DMS114 treated with DMSO at 0.1 percent for 48 hours (cell line): ENCODE measurements around the gene TRPM3.

Source experiments
- DNase-seq: peaks from one replicate; lab custom pipeline; 2025; ENCODE audit not compliant: unreplicated experiment; lab: John Stamatoyannopoulos, UW

TRPM3 gene

GRCh38 chr9:70496244-70496643 is 625.2 kb downstream of the TRPM3 start:
- DNase-seq = no peak

GRCh38 chr9:70495514-70495913 is 625.9 kb downstream of the TRPM3 start:
- no peak for DNase-seq

GRCh38 chr9:70494221-70494620 is 627.2 kb downstream of the TRPM3 start:
- DNase-seq = no peak

- DNase-seq = no peak
These were observed 628.4 kb downstream of the TRPM3 start for GRCh38 chr9:70493029-70493428.

- DNase-seq = no peak
These were observed 629.1 kb downstream of the TRPM3 start for GRCh38 chr9:70492319-70492777.

- DNase-seq = no peak
These were observed 629.7 kb downstream of the TRPM3 start for GRCh38 chr9:70491426-70492318.

GRCh38 chr9:70490478-70490877 is 630.9 kb downstream of the TRPM3 start:
- no peak for DNase-seq

GRCh38 chr9:70488793-70489105 is 632.7 kb downstream of the TRPM3 start:
- DNase-seq = no peak

- no peak for DNase-seq
These were observed 633.2 kb downstream of the TRPM3 start for GRCh38 chr9:70488098-70488792.

GRCh38 chr9:70486127-70486526 is 635.3 kb downstream of the TRPM3 start:
- no peak for DNase-seq

- DNase-seq = no peak
These were observed 636.1 kb downstream of the TRPM3 start for GRCh38 chr9:70485273-70485858.

- DNase-seq = peak; percentile 26
These were observed 636.9 kb downstream of the TRPM3 start for GRCh38 chr9:70484232-70485130.

- no peak for DNase-seq
These were observed 640.0 kb downstream of the TRPM3 start for GRCh38 chr9:70481471-70481870.

- no peak for DNase-seq
These were observed 640.9 kb downstream of the TRPM3 start for GRCh38 chr9:70480405-70480980.

- DNase-seq = no peak
These were observed 641.5 kb downstream of the TRPM3 start for GRCh38 chr9:70479880-70480291.
